ENCODE measurements around the gene SCYGR2.

- TF ChIP-seq CTCF (IDR thresholded peaks at IDR 0.05 in 2 of 3, conservative IDR thresholded peaks at IDR 0.05 in 1 of 3; ENCODE audit: borderline replicate concordance in 1 of 3, insufficient read depth in 1 of 3, low read depth in 2 of 3, low read length in 2 of 3), result no peak
- no peak for TF ChIP-seq EZH2 (IDR thresholded peaks at IDR 0.05)
- TF ChIP-seq ATF3 (IDR thresholded peaks at IDR 0.05), result no peak
- no peak for TF ChIP-seq POLR2AphosphoS5 (IDR thresholded peaks at IDR 0.05; ENCODE audit: low read depth, low read length)
- TF ChIP-seq REST (IDR thresholded peaks at IDR 0.05; ENCODE audit: low read depth), result no peak
Measured at GRCh38 chr2:227602358-227602757, 3.7 kb downstream of the SCYGR2 start.
